B cell (primary cell): ENCODE results near the gene SCAMP5.

Experiments
- CTCF ChIP-seq: fragments of 200-600 bp; IDR thresholded peaks from one replicate; pipeline ENCODE4 v1.8.0; 2022; ENCODE audit warnings: antibody characterized with exemption, mild to moderate bottlenecking
- EZH2 ChIP-seq: IDR thresholded peaks from 2 replicates; pipeline ENCODE4 v1.6.1; 2012; ENCODE audit warnings: borderline replicate concordance, low read depth, mild to moderate bottlenecking, moderate library complexity, low read length; ENCODE audit not compliant: insufficient read depth, poor library complexity, severe bottlenecking

- no peak for TF ChIP-seq CTCF
- TF ChIP-seq EZH2: no peak
Measured at GRCh38 chr15:75048394-75048793, 53.0 kb downstream of the SCAMP5 start.
